Peyer's patch (tissue), 4 donors: ENCODE data around the gene TGM6. TPM values are rescaled to one million over a fixed set of nuclear protein-coding genes. Genes with fewer than 3 reads are reported as not detected.

Experiments used
- DNase-seq, 3 donors: peaks; one replicate each; pipeline ENCODE4 v3.0.0-alpha.2; 2017 to 2019
- H3K27ac ChIP-seq, 4 donors: fragments of 200-600 bp; sonication (generic); one replicate each; pipeline ENCODE4 v1.5.1; 2016 to 2019
- H3K27me3 ChIP-seq, 2 donors: fragments of 200-600 bp; sonication (generic); one replicate each; pipeline ENCODE4 v1.5.1; 2019
- H3K36me3 ChIP-seq, 3 donors: fragments of 200-600 bp; sonication (generic); one replicate each; pipeline ENCODE4 v1.5.1; 2016 to 2019
- H3K4me1 ChIP-seq, 4 donors: fragments of 200-600 bp; sonication (generic); one replicate each; pipeline ENCODE4 v1.5.1; 2016 to 2019
- H3K4me3 ChIP-seq, 4 donors: fragments of 200-600 bp; sonication (generic); 1 replicate in 3 of 4; 2 replicates in 1 of 4; pipeline ENCODE4 v1.5.1; 2016 to 2019; ENCODE audit warnings: mild to moderate bottlenecking in 1 of 4
- H3K9me3 ChIP-seq, 4 donors: fragments of 200-600 bp; sonication (generic); one replicate each; pipeline ENCODE4 v1.5.1; 2016 to 2019; ENCODE audit warnings: mild to moderate bottlenecking in 1 of 4
- POLR2A ChIP-seq, 2 donors: fragments of 450-650 bp; IDR thresholded peaks; one replicate each; pipeline ENCODE4 v1.5.1; 2017; ENCODE audit warnings: antibody characterized with exemption in 2 of 2, mild to moderate bottlenecking in 2 of 2, moderate library complexity in 2 of 2
- total RNA-seq, 4 donors: library from RNA; depleted of rRNA; stranded (reverse); fragments of >200 nt; gene quantifications; one replicate each; pipeline ENCODE4 v1.1.0, GENCODE V29; 2016
- TF ChIP-seq, protein P1 (sequence below), 6 experiments: fragments of 450-650 bp in 4 of 6; fragments of 200-600 bp in 2 of 6; sonication (generic) in 1 of 6; IDR thresholded peaks; one replicate each; pipeline ENCODE4 v1.5.1; 2017 to 2019; ENCODE audit warnings: antibody characterized with exemption in 6 of 6, mild to moderate bottlenecking in 3 of 6, moderate library complexity in 1 of 6

The TGM6 gene
- total RNA-seq, 4 donors from 2014 or later, result not detected

DNA sequence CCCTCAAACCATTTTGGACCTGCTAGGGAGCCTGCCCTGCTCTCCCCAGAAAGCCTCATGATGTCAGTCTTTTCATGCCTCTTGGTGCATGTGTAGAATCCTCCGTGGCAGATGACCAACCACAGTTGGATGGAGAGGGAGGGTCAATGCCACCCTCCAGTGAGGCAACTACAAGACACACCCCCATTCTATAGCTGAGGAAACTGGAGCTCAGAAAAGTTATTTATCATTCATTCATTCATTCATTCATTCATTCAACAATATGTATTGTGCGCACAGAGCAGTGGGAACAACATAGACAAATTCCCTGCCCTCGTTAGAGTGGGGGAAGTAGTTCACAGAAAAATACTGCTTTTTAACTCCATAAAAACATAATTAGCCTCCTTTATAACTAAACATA is 73.1 kb downstream of the TGM6 start:
- DNase-seq, result no peak
- no peak for TF ChIP-seq POLR2A (IDR thresholded peaks at IDR 0.05)
- TF ChIP-seq, protein P1, sequence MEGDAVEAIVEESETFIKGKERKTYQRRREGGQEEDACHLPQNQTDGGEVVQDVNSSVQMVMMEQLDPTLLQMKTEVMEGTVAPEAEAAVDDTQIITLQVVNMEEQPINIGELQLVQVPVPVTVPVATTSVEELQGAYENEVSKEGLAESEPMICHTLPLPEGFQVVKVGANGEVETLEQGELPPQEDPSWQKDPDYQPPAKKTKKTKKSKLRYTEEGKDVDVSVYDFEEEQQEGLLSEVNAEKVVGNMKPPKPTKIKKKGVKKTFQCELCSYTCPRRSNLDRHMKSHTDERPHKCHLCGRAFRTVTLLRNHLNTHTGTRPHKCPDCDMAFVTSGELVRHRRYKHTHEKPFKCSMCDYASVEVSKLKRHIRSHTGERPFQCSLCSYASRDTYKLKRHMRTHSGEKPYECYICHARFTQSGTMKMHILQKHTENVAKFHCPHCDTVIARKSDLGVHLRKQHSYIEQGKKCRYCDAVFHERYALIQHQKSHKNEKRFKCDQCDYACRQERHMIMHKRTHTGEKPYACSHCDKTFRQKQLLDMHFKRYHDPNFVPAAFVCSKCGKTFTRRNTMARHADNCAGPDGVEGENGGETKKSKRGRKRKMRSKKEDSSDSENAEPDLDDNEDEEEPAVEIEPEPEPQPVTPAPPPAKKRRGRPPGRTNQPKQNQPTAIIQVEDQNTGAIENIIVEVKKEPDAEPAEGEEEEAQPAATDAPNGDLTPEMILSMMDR (IDR thresholded peaks at IDR 0.05), result no peak
- no peaks in the 10 kb centered on the region for H3K27me3 ChIP-seq
- no peaks in the 10 kb centered on the region for H3K9me3 ChIP-seq
- no peak overlapping the region for H3K4me3 ChIP-seq
- H3K36me3 ChIP-seq, result no peaks in the 10 kb centered on the region
- H3K4me1 ChIP-seq, result no peaks in the 10 kb centered on the region
- H3K27ac ChIP-seq, result no peak overlapping the region

DNA sequence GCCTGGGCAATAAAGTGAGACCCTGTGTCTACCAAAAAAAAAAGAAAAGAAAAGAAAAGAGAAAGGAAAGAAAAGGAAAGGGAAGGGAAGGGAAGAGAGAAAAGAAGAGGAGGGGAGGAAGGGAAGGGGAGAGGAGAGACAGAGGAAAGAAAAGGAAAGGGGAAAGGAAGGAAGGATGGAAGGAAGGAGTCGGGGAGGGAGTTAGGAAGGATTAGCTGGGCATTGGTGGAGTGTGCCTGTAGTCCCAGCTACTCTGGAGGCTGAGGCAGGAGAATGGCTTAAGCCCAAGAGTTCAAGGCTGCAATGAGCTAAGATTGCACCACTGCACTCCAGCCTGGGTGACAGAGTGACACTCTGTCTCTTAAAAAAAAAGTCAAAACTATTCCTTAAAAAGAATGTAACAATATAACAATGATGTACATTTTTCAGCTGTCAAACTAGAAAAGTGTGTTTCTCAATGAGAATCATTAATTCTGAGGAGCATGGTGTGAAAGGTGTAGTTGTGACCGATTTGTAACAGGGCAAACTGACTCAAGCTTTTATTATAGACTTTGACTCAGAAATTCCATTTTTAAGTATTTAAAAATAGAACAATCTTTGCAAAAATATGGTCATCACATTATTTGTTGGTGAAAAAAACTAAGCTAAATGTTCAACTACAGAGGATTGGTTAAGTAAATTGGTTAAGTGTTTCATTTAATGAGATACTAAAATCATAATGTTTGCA is 75.2 kb downstream of the TGM6 start:
- peaks cover 0 to 18% (median 0%) of the 10 kb centered on the region in 3 donors for H3K36me3 ChIP-seq
- no peak overlapping the region for H3K27ac ChIP-seq
- no peaks in the 10 kb centered on the region for H3K27me3 ChIP-seq
- no peak for TF ChIP-seq POLR2A (IDR thresholded peaks at IDR 0.05)
- H3K4me3 ChIP-seq, result no peak overlapping the region
- no peaks in the 10 kb centered on the region for H3K9me3 ChIP-seq
- H3K4me1 ChIP-seq, result no peaks in the 10 kb centered on the region
- DNase-seq, result no peak

DNA sequence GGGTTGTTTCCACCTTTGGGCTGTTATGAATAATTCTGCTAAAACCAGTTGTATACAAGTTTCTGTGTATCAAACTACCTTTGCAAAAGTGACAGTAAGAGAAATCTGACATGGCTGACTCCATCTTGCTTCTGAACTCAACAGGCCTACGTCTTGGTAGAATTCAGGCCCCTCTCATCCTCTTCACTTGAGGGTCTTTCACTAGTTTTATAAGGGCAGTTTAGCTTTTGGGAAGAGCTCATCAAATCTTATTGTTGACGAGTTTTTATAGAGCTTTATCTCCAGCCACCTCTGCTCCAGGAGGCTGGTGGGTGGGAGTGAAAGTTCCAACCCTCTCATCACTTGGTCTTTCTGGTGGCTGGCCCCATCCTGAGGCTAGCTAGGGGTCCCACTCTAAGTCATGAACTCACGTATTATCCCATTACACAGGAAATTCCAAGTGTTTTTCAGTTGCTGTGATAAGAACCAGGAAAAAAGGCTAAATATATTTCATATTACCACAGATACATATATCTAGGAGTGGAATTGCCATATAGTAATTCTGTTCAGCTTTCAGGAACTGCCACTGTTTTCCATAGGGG is 78.3 kb downstream of the TGM6 start:
- TF ChIP-seq, protein P1 (IDR thresholded peaks at IDR 0.05), result no peak
- TF ChIP-seq POLR2A (IDR thresholded peaks at IDR 0.05), result no peak
- H3K27ac ChIP-seq, result no peak overlapping the region
- DNase-seq, result no peak

DNA sequence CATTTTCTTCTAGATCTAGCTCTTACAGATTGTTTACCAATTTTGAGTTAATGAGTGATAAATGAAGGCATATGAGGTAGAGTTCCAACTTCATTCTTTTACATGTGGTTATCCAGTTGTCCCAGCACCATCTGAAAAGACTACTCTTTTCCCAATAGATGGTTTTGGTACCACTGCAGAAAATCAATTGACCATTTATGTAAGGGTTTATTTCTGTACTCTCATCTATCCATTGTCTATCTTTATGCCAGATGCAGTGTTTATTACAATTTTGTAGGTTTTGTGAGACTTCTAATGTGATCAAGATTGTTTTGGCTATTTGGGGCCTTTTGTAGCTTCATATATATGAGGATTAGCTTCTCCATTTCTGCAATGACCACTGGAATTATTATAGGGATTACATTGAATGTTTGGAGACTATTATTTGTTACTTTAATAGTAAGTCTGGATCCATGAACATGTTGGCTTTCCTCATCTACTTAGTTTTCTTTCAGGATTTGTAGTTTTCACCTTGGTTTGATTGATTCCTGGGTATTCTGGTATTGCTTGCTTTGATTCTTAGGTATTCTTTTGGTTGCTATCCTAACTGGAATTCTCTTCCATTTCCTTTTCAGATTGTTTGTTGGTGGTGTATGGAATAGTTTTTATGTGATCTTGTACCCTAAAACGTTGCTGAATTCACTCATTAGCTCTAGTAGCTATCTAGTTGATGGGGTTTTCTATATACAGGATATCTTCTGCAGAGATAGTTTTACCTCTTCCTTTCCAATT is 79.5 kb downstream of the TGM6 start:
- H3K4me3 ChIP-seq, result no peak overlapping the region
- DNase-seq, result no peak
- H3K9me3 ChIP-seq, result no peaks in the 10 kb centered on the region
- no peaks in the 10 kb centered on the region for H3K27me3 ChIP-seq
- H3K36me3 ChIP-seq, result peaks cover 0 to 61% (median 11%) of the 10 kb centered on the region in 3 donors
- no peak for TF ChIP-seq POLR2A (IDR thresholded peaks at IDR 0.05)
- TF ChIP-seq, protein P1 (IDR thresholded peaks at IDR 0.05), result no peak
- no peaks in the 10 kb centered on the region for H3K4me1 ChIP-seq
- H3K27ac ChIP-seq, result no peak overlapping the region

More for the DNA sequence above, 78.3 kb downstream of the TGM6 start:
- no peaks in the 10 kb centered on the region for H3K27me3 ChIP-seq
- H3K36me3 ChIP-seq, result peaks cover 0 to 49% (median 11%) of the 10 kb centered on the region in 3 donors
- H3K9me3 ChIP-seq, result no peaks in the 10 kb centered on the region
- no peaks in the 10 kb centered on the region for H3K4me1 ChIP-seq
- H3K4me3 ChIP-seq, result no peak overlapping the region

DNA sequence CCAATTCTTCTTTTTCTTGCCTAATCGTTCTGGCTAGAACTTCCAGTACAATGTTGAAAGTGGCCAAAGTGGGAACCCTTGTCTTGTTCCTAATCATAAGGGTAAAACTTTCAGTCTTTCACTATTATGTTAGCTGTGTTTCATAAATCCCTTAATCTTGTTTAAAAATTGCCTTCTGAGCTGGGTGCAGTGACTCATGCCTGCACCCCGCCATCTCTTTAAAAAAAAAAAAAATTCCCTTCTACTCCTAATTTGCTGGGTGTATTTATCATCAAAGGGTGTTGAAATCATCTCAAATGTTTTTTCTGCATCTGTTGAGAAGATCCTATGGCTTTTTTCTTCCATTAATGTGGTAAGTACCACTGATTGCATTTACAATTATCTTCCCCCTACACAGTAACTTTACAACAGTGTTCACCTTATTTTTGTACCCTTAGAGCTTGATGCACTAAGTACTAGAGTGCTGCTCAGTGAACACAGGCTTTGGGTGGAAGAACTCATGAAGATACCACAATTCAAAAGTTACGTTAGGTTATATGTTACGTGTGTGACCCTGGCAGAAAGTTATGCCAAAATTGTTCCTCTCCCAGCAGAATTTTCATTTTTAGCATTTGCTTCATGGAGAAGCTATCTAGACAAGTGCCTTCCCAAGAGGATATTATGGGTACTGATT is 80.2 kb downstream of the TGM6 start:
- DNase-seq, result no peak
- TF ChIP-seq, protein P1 (IDR thresholded peaks at IDR 0.05), result no peak
- TF ChIP-seq POLR2A (IDR thresholded peaks at IDR 0.05), result no peak
- H3K4me3 ChIP-seq, result no peak overlapping the region
- peaks cover 0 to 68% (median 11%) of the 10 kb centered on the region in 3 donors for H3K36me3 ChIP-seq
- no peaks in the 10 kb centered on the region for H3K27me3 ChIP-seq
- H3K27ac ChIP-seq, result no peak overlapping the region
- H3K9me3 ChIP-seq, result no peaks in the 10 kb centered on the region
- no peaks in the 10 kb centered on the region for H3K4me1 ChIP-seq
